Cardiac fibroblast (primary cell): ENCODE results near the gene ARV1.
A peak's percentile ranks its signal among the peaks of the same experiment; 100 is the strongest.
"Not testable (repeated sequence)": the region's sequence is repeated elsewhere in the genome, so short reads cannot be mapped to it uniquely, and the experiment has no call there.

Experiments
- DNase-seq, 2 donors: peaks; one replicate each; pipeline versions ENCODE4 v3.0.0 to v3.0.0-alpha.2; 2010; ENCODE audit warnings: low read depth in 2 of 2
- H3K4me3 ChIP-seq, 2 donors: replicated peaks in 1 of 2; 1 replicate in 1 of 2; 2 replicates in 1 of 2; pipeline ENCODE4 v1.5.1; 2011; ENCODE audit warnings: low read depth in 2 of 2, low read length in 2 of 2, mild to moderate bottlenecking in 2 of 2, moderate library complexity in 1 of 2
- TF ChIP-seq, protein P1 (sequence below): IDR thresholded peaks from one replicate; pipeline ENCODE4 v1.5.1; 2011; ENCODE audit warnings: low read depth, mild to moderate bottlenecking, low read length, inconsistent platforms

Gene ARV1

DNA sequence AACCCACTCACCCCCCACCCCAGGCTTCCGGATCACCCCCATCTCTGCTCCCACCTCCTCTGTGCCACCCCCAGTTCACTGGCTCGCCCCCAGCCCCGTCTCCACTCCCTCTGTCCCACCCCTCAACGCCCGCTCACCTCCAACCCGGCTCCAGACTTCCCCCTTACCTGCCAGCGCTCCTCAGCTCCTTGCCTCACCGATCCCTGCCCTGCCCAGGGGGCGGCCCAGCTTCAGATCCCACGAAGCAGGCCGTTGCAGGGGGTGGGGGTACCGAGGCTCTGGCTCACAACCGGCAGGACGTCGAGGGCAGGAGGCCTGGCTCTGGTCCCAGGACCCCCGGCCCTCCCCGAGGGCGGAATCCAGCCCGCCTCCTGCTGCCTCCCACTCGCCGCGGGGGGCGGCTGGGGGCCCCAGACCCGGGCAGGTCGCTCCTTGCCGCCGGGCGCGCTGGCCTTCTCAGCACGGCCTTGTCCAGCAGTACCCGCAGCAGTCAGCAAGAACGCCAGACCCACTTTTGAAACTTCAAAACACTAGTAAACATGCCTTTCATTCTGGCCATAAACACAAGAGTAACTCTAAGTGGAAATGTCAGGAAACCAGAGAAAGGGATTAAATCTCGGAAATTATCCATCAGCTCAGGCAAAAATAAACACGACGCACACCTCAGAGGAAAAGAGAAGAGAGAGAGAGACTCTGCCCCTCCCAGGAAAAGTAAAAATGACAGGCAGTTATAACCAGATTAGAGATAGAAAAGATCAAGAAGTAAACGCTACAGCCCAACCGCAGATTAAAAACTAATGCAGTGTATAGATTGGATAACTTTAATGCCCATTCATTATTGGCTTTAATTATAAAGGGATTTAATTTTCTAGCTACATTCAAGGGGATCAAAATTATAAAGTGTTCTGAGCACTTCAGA, 62.2 kb downstream of the ARV1 start:
- no peak for DNase-seq
- TF ChIP-seq, protein P1, sequence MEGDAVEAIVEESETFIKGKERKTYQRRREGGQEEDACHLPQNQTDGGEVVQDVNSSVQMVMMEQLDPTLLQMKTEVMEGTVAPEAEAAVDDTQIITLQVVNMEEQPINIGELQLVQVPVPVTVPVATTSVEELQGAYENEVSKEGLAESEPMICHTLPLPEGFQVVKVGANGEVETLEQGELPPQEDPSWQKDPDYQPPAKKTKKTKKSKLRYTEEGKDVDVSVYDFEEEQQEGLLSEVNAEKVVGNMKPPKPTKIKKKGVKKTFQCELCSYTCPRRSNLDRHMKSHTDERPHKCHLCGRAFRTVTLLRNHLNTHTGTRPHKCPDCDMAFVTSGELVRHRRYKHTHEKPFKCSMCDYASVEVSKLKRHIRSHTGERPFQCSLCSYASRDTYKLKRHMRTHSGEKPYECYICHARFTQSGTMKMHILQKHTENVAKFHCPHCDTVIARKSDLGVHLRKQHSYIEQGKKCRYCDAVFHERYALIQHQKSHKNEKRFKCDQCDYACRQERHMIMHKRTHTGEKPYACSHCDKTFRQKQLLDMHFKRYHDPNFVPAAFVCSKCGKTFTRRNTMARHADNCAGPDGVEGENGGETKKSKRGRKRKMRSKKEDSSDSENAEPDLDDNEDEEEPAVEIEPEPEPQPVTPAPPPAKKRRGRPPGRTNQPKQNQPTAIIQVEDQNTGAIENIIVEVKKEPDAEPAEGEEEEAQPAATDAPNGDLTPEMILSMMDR = no peak
- peak overlapping the region in 1 of 2 donors; percentile 57 for H3K4me3 ChIP-seq

DNA sequence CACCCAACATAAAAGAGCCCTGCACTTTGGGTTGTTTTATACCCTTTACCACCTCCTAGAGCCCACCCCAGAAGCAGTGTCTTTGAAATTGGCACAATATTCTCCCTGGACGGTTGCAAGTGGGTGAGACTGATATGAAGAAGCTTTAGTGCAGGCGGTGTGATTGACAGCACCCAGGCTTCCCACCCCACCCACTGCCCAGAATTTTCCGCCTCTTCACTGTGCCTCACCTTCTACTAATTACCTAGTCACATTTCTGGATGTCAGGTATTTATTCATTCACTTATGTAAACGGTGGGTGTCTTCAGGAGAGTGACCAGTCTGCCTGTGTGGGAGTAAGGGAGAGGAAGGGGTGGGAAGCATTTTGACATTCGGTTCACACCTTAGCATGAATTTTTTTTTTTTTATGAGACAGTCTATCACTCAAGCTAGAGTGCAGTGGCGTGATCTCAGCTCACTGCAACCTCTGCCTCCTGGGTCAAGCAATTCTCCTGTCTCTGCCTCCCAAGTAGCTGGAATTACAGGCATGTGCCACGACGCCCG, 62.9 kb downstream of the ARV1 start:
- DNase-seq = no peak
- TF ChIP-seq, protein P1 = no peak
- H3K4me3 ChIP-seq = no peak overlapping the region

- no peak overlapping the region for H3K4me3 ChIP-seq
- no peak for DNase-seq
- TF ChIP-seq, protein P1 = no peak
These were observed 65.7 kb downstream of the ARV1 start for GRCh38 chr1:231044588-231044987.

DNA sequence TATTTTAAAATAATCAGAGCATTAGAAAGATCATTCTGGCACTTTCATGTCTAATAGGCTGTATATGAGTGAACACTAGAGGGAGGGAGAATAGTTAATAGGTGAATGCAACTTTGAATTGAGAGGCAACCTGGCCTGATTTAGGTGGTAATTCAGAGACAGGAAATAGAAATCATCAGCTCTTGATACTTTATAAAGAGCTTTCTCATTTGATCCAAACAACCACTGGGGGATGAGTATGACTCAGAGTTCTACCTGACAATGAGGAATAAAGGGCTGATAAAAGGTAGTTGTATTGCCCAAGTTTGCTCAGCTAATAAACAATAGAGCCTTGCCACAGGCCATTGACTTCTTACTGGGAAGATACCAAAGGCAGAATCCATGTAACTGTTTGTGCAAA, 66.4 kb downstream of the ARV1 start:
- H3K4me3 ChIP-seq = no peak overlapping the region
- no peak for DNase-seq
- TF ChIP-seq, protein P1 = no peak

DNA sequence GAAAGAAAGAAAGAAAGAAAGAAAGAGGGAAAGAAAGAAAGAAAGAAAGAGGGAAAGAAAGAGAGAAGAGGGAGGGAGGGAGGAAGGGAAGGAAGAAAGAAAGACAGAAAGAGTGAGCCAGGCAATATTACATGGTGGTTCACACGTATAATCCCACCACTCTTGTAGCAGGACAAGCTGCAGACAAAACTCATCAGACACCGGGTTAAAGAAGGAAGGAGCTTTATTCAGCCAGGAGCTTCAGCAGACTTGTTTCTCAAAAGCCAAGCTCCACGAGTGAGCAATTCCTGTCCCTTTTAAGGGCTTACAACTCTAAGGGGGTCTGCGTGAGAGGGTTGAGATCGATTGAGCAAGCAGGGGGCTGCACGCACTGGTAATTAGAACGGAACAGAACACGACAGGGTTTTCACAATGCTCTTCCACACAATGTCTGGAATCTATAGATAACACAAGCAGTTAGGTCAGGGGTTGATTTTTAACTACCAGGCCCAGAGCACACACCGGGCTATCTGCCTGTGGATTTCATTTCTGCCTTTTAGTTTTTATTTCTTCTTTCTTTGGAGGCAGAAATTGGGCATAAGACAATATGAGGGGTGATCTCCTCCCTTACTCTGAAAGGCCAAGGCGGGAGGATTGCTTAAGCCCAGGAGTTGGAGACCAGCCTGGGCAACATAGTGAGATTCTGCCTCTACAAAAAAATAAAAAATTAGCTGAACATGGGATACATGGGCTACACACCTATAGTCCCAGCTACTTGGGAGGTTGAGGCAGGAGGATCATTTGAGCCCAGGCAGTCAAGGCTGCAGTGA, 67.2 kb downstream of the ARV1 start:
- not testable (repeated sequence) for H3K4me3 ChIP-seq, DNase-seq

DNA sequence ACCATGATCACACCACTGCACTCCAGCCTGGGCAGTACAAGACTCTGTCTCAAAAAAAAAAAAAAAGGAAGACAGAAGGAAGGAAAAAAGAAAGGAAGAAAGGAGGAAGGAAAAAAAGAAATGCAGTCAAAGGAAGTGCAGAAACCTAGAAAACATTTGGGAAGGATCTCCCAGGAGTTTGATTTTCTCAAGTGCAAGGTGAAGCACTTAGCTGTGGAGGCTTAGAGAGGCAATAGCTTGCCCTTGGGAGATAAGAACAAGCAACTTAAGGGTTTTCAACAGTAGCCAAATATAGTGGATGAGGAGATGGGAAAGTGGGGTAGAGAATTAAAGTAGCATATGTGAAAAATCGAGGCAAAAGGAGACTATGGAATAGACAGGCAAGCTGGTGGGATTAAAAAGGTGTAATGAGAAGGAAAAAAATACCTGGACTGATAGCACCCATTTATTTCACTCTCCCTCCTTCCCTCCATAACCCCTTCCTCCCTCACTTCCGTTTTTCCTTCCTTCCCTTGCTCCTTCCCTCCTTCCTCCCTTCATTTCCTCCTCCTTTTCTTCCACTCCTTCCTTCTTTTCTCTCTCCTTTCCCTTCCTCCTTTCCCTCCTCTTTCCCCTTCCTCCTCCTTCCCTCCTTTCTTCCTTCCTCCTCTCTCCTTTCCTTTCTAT, 68.0 kb downstream of the ARV1 start:
- no peak for DNase-seq
- H3K4me3 ChIP-seq = no peak overlapping the region
- TF ChIP-seq, protein P1 = no peak

DNA sequence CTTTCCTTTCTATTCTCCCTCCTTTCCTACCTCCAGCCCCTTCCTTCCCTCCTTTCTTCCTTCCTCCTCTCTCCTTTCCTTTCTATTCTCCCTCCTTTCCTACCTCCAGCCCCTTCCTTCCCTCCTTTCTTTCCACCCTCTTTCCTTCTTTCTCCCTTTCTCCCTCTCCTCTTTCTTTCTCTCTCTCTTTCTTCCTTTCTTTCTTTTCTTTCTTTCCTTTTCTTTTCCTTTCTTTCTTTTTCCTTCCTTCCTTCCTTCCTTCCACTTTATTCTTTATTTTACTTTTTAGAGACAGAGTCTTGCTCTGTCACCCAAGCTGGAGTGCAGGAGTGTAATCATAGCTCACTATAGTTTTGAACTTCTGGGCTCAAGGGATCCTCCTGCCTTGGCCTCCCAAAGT, 68.6 kb downstream of the ARV1 start:
- not testable (repeated sequence) for DNase-seq, H3K4me3 ChIP-seq

DNA sequence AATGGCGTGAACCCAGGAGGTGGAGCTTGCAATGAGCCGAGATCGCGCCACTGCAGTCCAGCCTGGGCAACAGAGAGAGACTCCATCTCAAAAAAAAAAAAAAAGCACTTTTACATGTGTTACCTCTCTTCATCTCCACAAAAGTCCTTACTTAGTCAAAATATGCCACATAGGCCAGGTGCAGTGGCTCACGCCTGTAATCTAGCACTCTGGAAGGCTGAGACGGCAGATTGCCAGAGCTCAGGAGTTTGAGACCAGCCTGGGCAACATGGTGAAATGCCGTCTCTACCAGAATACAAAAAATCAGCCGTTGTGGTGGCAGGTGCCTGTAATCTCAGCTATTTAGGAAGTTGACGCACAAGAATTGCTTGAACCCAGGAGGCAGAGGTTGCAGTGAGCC, 69.5 kb downstream of the ARV1 start:
- not testable (repeated sequence) for H3K4me3 ChIP-seq, DNase-seq
